H9 (cell line): ENCODE measurements around the gene BRD9. TPM values are rescaled to one million over a fixed set of nuclear protein-coding genes. Genes with fewer than 3 reads are reported as not detected.

Experiments used
- DNase-seq: peaks from one replicate; pipeline ENCODE4 v3.0.0-alpha.2; 2017
- H2AFZ ChIP-seq: one replicate; pipeline ENCODE4 v1.6.1; 2013; ENCODE audit warnings: mild to moderate bottlenecking, low read length, control low read depth, moderate library complexity
- H2AK5ac ChIP-seq: 2 replicates; pipeline ENCODE4 v1.6.1; 2013; ENCODE audit warnings: low read length, control low read depth, mixed read lengths; ENCODE audit not compliant: insufficient read length
- H2BK120ac ChIP-seq: one replicate; pipeline ENCODE4 v1.6.1; 2013; ENCODE audit warnings: low read depth, mild to moderate bottlenecking, low read length, control low read depth, inconsistent platforms; ENCODE audit not compliant: poor library complexity, severe bottlenecking
- H2BK12ac ChIP-seq: 2 replicates; pipeline ENCODE4 v1.6.1; 2013; ENCODE audit warnings: low read length, control low read depth, mixed read lengths, low read depth; ENCODE audit not compliant: insufficient read length
- H2BK15ac ChIP-seq: 2 replicates; pipeline ENCODE4 v1.6.1; 2013; ENCODE audit warnings: low read depth, low read length, control low read depth
- H2BK20ac ChIP-seq: one replicate; pipeline ENCODE4 v1.6.1; 2013; ENCODE audit warnings: low read depth, mild to moderate bottlenecking, low read length, control low read depth, inconsistent platforms; ENCODE audit not compliant: poor library complexity, severe bottlenecking
- H2BK5ac ChIP-seq: 2 replicates; pipeline ENCODE4 v1.6.1; 2013; ENCODE audit warnings: low read length, control low read depth, mixed read lengths; ENCODE audit not compliant: insufficient read length
- H3K14ac ChIP-seq: 2 replicates; pipeline ENCODE4 v1.6.1; 2013; ENCODE audit warnings: low read length, control low read depth; ENCODE audit not compliant: insufficient read depth
- H3K18ac ChIP-seq: 2 replicates; pipeline ENCODE4 v1.6.1; 2013; ENCODE audit warnings: low read depth, mild to moderate bottlenecking, mixed read lengths, low read length, control low read depth; ENCODE audit not compliant: insufficient read length
- H3K23ac ChIP-seq: 2 replicates; pipeline ENCODE4 v1.6.1; 2013; ENCODE audit warnings: low read length, control low read depth, mixed read lengths, low read depth; ENCODE audit not compliant: insufficient read length
- H3K23me2 ChIP-seq: 2 replicates; pipeline ENCODE4 v1.6.1; 2013; ENCODE audit warnings: low read depth, mild to moderate bottlenecking, mixed read lengths, low read length, control low read depth; ENCODE audit not compliant: insufficient read length, poor library complexity, severe bottlenecking
- H3K27ac ChIP-seq: 2 replicates; pipeline ENCODE4 v1.5.1; 2013; ENCODE audit warnings: low read length, control low read depth, mixed read lengths, low read depth; ENCODE audit not compliant: insufficient read length
- H3K27me3 ChIP-seq: 2 replicates; pipeline ENCODE4 v1.6.1; 2013; ENCODE audit warnings: low read length, control low read depth, inconsistent platforms; ENCODE audit not compliant: insufficient read depth
- H3K4ac ChIP-seq: 2 replicates; pipeline ENCODE4 v1.6.1; 2013; ENCODE audit warnings: low read depth, mild to moderate bottlenecking, control low read depth, inconsistent platforms, low read length, moderate library complexity
- H3K4me1 ChIP-seq: 2 replicates; pipeline ENCODE4 v1.6.1; 2013; ENCODE audit warnings: low read length, control low read depth, inconsistent platforms; ENCODE audit not compliant: insufficient read depth
- H3K4me2 ChIP-seq: 2 replicates; pipeline ENCODE4 v1.6.1; 2013; ENCODE audit warnings: low read length, control low read depth, mixed read lengths; ENCODE audit not compliant: insufficient read length, insufficient read depth
- H3K56ac ChIP-seq: 2 replicates; pipeline ENCODE4 v1.6.1; 2013; ENCODE audit warnings: low read depth, mild to moderate bottlenecking, mixed read lengths, low read length, control low read depth; ENCODE audit not compliant: insufficient read length
- H3K79me1 ChIP-seq: 2 replicates; pipeline ENCODE4 v1.6.1; 2013; ENCODE audit warnings: low read depth, mild to moderate bottlenecking, moderate library complexity, low read length, control low read depth, inconsistent platforms; ENCODE audit not compliant: insufficient read depth, poor library complexity, severe bottlenecking
- H3K79me2 ChIP-seq: 2 replicates; pipeline ENCODE4 v1.6.1; 2013; ENCODE audit warnings: low read length, control low read depth, inconsistent platforms; ENCODE audit not compliant: insufficient read depth
- H3K9ac ChIP-seq: 2 replicates; pipeline ENCODE4 v1.6.1; 2013; ENCODE audit warnings: low read length, control low read depth, mixed read lengths; ENCODE audit not compliant: insufficient read length; ENCODE audit errors: extremely low read depth
- H3K9me3 ChIP-seq: one replicate; pipeline ENCODE4 v1.6.1; 2013; ENCODE audit warnings: low read depth, low read length, inconsistent platforms; ENCODE audit not compliant: control insufficient read depth
- H3T11ph ChIP-seq: one replicate; pipeline ENCODE4 v1.6.1; 2013; ENCODE audit warnings: mild to moderate bottlenecking, low read length, control low read depth, inconsistent platforms
- H4K20me1 ChIP-seq: one replicate; pipeline ENCODE4 v1.6.1; 2013; ENCODE audit not compliant: control insufficient read depth, insufficient read length, insufficient read depth
- H4K5ac ChIP-seq: 2 replicates; pipeline ENCODE4 v1.6.1; 2013; ENCODE audit warnings: low read depth, mild to moderate bottlenecking, mixed read lengths, low read length, control low read depth; ENCODE audit not compliant: insufficient read length
- H4K8ac ChIP-seq: replicated peaks from 2 replicates; pipeline ENCODE4 v1.6.1; 2013; ENCODE audit warnings: low read length, control low read depth, mixed read lengths, low read depth; ENCODE audit not compliant: insufficient read length
- H4K91ac ChIP-seq: 2 replicates; pipeline ENCODE4 v1.6.1; 2013; ENCODE audit warnings: low read depth, mild to moderate bottlenecking, moderate library complexity, mixed read lengths, low read length, control low read depth; ENCODE audit not compliant: insufficient read length
- H3K27ac Mint-ChIP-seq, 3 experiments: 2 replicates in 2 of 3; 3 replicates in 1 of 3; pipeline ENCODE4 v1.8.0; 2020 to 2021; ENCODE audit warnings: mixed read lengths in 3 of 3, mild to moderate bottlenecking in 1 of 3, moderate library complexity in 1 of 3
- H3K27me3 Mint-ChIP-seq: 2 replicates; pipeline ENCODE4 v1.8.0; 2021; ENCODE audit warnings: low read depth, mild to moderate bottlenecking, moderate library complexity, mixed read lengths
- H3K36me3 Mint-ChIP-seq, 3 experiments: 2 replicates in 2 of 3; 3 replicates in 1 of 3; pipeline ENCODE4 v1.8.0; 2020 to 2021; ENCODE audit warnings: low read depth in 3 of 3, mixed read lengths in 3 of 3; ENCODE audit not compliant: insufficient read depth in 1 of 3
- H3K4me1 Mint-ChIP-seq, 2 experiments: 2 replicates each; pipeline ENCODE4 v1.8.0; 2020; ENCODE audit warnings: mixed read lengths in 2 of 2
- H3K4me3 Mint-ChIP-seq, 2 experiments: 2 replicates in 1 of 2; 3 replicates in 1 of 2; pipeline ENCODE4 v1.8.0; 2020 to 2021; ENCODE audit warnings: mild to moderate bottlenecking in 2 of 2, mixed read lengths in 2 of 2, moderate library complexity in 1 of 2
- H3K9me3 Mint-ChIP-seq, 2 experiments: 2 replicates in 1 of 2; 3 replicates in 1 of 2; pipeline ENCODE4 v1.8.0; 2020; ENCODE audit warnings: mild to moderate bottlenecking in 2 of 2, mixed read lengths in 2 of 2, moderate library complexity in 1 of 2
- WGBS: extraction: QIAGEN DNeasy Blood & Tissue Kit; methylation state at CpG from one replicate; pipeline ENCODE4 v1.1.7; 2013; ENCODE audit warnings: missing lambda C conversion rate, low lambda C conversion rate, mixed read lengths; ENCODE audit not compliant: insufficient read length; ENCODE audit errors: extremely low coverage; 5-methylcytosine and 5-hydroxymethylcytosine counted together
- total RNA-seq: library from RNA; stranded (reverse); gene quantifications from 2 replicates; pipeline ENCODE4 v1.2.1, GENCODE V29; 2021
- TF ChIP-seq, protein P1 (sequence below): fragments of 200-600 bp; sonication (generic); conservative IDR thresholded peaks from 3 replicates; pipeline ENCODE4 v1.8.0; 2021; ENCODE audit warnings: antibody characterized with exemption, mild to moderate bottlenecking

Gene BRD9
- total RNA-seq, 1 experiment from 2014 or later: 70.5 TPM

DNA sequence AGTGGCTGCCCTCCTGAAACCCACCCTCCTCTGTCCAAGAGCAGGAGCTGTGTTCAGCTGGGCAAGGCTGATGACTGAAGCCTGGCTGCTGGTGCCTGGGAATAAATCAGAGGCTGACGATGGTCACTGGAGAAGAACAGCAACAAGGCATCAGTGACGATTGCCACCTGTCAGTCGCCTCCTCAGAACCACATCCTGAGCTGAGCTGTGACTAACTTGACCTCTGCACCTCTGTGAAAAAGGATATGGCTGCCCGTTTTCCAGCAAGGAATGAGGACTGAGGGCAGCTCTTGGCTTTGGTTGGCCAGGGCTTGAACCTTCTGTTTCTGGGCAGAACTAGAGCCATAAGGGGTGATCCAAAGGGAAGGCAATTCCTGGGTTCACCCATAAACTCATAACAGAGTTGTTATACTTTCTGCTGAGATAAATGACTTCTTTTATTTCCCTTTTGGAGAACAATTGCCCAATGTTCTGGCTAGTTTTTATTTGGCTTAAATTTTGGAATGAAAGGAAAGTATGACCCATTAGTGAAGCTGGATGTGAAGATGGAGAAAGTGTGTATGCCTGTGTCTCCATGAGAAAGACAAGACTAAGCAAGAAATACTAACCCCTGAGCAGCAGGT, 40.1 kb upstream of the BRD9 start:
- peaks cover 53% of the 10 kb centered on the region for H3K27me3 Mint-ChIP-seq
- no peaks in the 10 kb centered on the region for H3K4me1 ChIP-seq

More for the DNA sequence above, 40.1 kb upstream of the BRD9 start:
- no peak overlapping the region for H3K56ac ChIP-seq
- no peak overlapping the region for H2BK20ac ChIP-seq
- no peaks in the 10 kb centered on the region for H3K79me2 ChIP-seq
- no peak for DNase-seq
- H3K27ac Mint-ChIP-seq: no peak overlapping the region
- TF ChIP-seq, protein P1, sequence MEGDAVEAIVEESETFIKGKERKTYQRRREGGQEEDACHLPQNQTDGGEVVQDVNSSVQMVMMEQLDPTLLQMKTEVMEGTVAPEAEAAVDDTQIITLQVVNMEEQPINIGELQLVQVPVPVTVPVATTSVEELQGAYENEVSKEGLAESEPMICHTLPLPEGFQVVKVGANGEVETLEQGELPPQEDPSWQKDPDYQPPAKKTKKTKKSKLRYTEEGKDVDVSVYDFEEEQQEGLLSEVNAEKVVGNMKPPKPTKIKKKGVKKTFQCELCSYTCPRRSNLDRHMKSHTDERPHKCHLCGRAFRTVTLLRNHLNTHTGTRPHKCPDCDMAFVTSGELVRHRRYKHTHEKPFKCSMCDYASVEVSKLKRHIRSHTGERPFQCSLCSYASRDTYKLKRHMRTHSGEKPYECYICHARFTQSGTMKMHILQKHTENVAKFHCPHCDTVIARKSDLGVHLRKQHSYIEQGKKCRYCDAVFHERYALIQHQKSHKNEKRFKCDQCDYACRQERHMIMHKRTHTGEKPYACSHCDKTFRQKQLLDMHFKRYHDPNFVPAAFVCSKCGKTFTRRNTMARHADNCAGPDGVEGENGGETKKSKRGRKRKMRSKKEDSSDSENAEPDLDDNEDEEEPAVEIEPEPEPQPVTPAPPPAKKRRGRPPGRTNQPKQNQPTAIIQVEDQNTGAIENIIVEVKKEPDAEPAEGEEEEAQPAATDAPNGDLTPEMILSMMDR: no peak
- H3K23ac ChIP-seq: no peak overlapping the region
- no peaks in the 10 kb centered on the region for H3K36me3 Mint-ChIP-seq
- no peak overlapping the region for H2BK15ac ChIP-seq
- no peak overlapping the region for H3K14ac ChIP-seq
- no peaks in the 10 kb centered on the region for H3K79me1 ChIP-seq
- H3K18ac ChIP-seq: no peak overlapping the region
- no peak overlapping the region for H2BK120ac ChIP-seq
- no peaks in the 10 kb centered on the region for H4K20me1 ChIP-seq
- H2AK5ac ChIP-seq: no peak overlapping the region
- no peak overlapping the region for H3K9ac ChIP-seq
- no peaks in the 10 kb centered on the region for H3K9me3 ChIP-seq
- H3T11ph ChIP-seq: no peak overlapping the region
- peaks cover 0 to 3% of the 10 kb centered on the region in 2 experiments; a peak in 3 of 5 replicates for H3K9me3 Mint-ChIP-seq
- H3K4me3 Mint-ChIP-seq: no peak overlapping the region
- no peak overlapping the region for H4K91ac ChIP-seq
- no peak overlapping the region for H2BK5ac ChIP-seq
- H3K27ac ChIP-seq: no peak overlapping the region
- H4K8ac ChIP-seq: no peak overlapping the region
- H3K4me1 Mint-ChIP-seq: no peaks in the 10 kb centered on the region
- no CpG with 5 or more reads among the region's 4 CpGs for WGBS
- no peaks in the 10 kb centered on the region for H3K23me2 ChIP-seq
- no peak overlapping the region for H3K4me2 ChIP-seq
- no peak overlapping the region for H3K4ac ChIP-seq
- no peaks in the 10 kb centered on the region for H3K27me3 ChIP-seq
- H2BK12ac ChIP-seq: no peak overlapping the region
- no peak overlapping the region for H4K5ac ChIP-seq
- H2AFZ ChIP-seq: no peak overlapping the region
